ENCODE measurements around the gene ZNF334.

The ZNF334 gene

DNA sequence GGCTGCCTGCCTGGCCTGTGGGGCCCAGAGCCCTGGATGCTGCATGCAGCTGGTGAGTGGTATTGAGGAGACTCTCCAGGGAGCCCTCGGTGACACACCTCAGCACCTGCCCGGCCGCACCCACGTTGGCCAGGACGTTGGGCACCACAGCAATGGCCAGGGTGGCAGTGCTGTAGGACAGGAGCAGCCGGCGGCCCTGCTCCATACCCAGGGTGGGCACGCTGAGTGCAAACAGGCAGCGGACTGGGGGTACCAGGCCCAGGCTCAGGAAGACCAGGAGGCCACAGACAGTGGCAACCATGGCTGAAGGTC lies 32.4 kb upstream of the ZNF334 start:
- no peak for DNase-seq (ENCODE audit: low spot score)

- no peak for DNase-seq (ENCODE audit: low spot score)
Observed at GRCh38 chr20:46545077-46545826, 31.9 kb upstream of the ZNF334 start.

DNA sequence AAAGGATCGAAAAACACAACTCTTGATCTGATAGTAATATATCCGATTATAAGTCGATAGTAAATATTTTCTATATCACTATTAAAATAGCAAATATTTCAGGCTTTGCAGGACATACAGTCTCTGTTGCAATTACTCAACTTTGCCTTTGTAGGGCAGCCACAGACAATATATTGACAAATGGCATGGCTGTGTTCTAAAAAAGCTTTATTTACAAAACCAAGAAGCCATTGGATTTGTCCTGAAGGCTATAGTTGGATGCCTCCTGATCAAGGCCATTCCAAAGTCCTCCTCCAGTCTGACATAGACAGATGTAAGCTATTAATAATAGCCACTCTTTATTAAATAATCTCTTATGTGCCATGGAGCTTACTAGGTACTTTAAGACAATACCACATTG lies 31.2 kb upstream of the ZNF334 start:
- DNase-seq (ENCODE audit: low spot score), result no peak

GRCh38 chr20:46543959-46544358 lies 30.6 kb upstream of the ZNF334 start:
- no peak for DNase-seq (ENCODE audit: low spot score)

DNA sequence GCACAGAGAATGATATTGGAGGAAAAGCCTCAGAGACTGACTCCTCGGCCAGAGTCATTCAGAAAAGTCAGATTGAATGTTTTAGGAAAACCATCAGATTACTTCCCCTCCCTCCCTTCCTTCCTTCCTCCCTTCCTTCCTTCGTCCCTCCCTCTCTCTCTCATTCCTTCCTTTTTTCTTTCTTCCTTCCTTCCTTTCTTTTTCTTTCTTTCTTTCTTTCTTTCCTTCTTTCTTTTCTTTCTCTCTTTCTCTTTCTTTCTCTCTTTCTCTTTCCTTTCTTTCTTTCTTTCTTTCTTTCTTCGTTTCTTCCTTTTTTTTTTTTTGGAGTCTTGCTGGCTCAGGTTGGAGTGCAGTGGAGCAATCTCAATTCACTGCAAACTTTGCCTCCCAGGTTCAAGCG lies 29.7 kb upstream of the ZNF334 start:
- DNase-seq (ENCODE audit: low spot score), result no peak

DNA sequence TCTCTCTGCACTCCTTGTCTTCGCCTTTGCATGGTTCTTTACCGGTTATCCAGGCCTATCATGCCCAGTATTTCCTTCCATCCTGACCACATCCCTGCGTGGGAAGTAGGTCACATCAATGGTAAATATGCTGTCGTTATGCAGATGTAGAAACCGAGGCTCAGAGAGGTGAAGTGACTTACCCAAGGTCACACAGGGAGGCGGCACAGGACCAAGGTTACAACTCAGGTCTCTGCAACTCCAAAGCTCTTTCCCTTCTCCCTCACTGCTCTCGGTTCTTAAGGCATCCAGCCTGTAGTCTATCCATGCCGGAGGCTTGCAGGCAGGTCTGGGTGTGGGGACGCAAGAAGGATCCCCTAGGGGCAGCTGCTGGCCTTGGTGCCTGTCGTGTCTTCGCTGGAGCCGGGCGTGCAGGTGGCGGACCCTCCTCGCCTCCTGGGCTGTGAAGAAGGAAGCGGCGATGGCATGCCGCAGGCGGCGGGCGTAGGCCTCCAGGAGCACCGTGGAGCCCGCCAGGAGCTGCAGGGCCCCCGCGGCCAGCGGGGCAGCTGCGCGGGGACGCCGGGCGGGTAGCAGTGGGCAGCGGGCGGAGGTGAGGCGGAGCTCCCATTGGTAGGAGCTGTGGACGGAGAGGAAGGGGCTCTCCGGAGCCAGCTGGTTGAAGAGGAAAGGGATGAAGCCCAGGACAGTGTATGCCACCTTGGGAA lies 28.0 kb upstream of the ZNF334 start:
- DNase-seq (ENCODE audit: low spot score), result no peak

DNA sequence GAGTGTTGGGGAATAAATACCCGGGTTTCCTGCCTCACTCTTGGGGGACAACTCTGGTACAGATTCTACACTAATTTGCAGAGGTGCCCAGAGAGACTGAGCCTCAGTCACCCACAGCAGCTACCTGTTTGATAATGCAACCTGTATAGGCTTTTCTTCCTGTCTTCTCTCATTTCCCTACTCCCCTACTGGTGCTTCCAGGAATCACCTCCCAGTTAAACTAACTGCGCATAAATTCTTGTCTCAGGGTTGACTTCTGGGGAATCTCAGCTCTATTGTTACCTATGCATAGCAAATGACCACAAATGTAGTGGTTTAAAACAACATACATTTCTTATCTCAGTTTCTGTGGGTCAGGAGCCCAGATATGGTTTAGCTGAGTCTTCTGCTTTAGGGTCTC lies 25.8 kb upstream of the ZNF334 start:
- DNase-seq (ENCODE audit: low spot score), result no peak

DNA sequence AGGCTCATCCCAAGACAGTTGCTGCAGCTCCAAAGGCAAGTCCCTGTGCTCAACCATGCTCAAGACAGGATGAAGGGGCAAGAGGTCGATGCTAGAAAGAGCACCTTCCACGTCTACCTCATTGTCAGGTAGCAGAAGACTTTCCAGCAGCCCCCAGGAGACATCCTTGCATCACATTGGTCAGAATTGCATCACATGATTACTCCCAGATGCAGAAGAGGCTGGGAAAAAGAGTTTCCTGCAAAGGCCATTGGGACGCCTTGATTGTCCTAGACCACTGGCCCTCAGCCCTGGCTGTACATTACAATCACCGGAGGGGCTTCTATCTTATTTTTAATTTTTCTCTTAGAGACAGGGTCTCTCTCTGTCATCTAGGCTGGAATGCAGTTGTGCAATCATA lies 17.3 kb upstream of the ZNF334 start:
- DNase-seq (ENCODE audit: low spot score), result no peak

- no peak for DNase-seq (ENCODE audit: low spot score)
Observed at GRCh38 chr20:46523696-46524328, 10.5 kb upstream of the ZNF334 start.

DNA sequence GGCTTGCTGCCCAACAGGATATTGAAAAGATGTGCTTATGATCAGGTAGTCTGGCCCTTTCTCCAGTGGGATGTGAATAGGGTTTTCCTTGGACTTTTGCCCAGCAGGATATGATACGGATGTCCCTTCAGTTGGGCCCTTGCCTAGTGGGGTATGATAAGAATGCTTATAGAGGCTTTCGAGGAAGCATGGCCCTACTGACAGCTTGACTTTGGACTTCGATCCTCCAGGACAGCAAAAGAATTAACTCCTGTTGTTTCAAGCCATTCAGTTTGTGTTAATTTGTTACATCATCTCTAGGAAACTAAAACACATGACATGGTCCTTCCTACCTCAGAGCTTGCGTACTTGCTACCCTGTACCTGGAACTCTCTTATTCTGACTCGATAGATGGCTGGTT lies 9.7 kb upstream of the ZNF334 start:
- DNase-seq (ENCODE audit: low spot score), result no peak

GRCh38 chr20:46520976-46521579 lies 7.7 kb upstream of the ZNF334 start:
- peak; percentile 18 for DNase-seq (ENCODE audit: low spot score)

DNA sequence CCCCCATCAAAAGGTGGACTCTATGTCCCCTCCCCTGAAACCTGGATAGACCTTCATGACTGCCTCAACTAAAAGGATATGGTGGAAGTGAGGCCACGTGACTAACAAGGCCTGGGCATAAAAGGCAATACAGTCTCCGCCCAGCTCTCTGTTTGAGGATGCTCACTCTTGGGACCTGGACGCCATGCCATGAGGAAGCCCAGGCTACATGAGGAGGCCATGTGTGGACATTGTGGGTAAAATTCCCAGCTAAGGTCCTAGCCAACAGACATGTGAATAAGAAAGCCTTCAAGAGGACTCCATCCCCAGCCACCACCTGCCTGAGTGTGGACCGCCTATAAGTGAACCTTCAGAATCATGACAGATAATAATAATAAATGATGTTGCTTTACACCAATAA lies 7.2 kb upstream of the ZNF334 start:
- no peak for DNase-seq (ENCODE audit: low spot score)

- DNase-seq (ENCODE audit: low spot score), result no peak
Observed at GRCh38 chr20:46519471-46520068, 6.2 kb upstream of the ZNF334 start.

DNA sequence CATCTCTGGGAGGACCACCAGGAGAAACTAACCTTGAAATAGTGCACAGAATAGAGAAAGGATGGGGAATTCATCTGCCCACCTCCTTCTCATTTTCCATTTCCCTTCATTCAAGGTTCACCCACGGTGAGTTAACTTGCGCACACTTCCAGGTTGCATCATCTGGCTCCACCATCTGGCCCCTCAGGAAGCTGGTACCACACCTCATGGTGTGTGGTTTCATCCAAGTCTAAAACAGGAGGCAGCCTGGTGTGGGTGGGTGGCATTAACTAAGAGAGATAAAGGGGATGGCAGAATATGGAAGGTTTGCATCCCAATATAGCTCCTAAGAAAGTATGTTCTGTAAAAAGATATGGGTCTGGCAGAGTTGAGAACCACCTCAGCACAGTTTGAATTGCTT lies 3.8 kb downstream of the ZNF334 start:
- DNase-seq (ENCODE audit: low spot score), result no peak

GRCh38 chr20:46507760-46508407 lies 5.5 kb downstream of the ZNF334 start:
- no peak for DNase-seq (ENCODE audit: low spot score)

GRCh38 chr20:46505506-46505905 lies 7.9 kb downstream of the ZNF334 start:
- no peak for DNase-seq (ENCODE audit: low spot score)

GRCh38 chr20:46501961-46502360 lies 11.4 kb downstream of the ZNF334 start:
- no peak for DNase-seq (ENCODE audit: low spot score)

- no peak for DNase-seq (ENCODE audit: low spot score)
Observed at GRCh38 chr20:46501337-46501942, 11.9 kb downstream of the ZNF334 start.

- no peak for DNase-seq (ENCODE audit: low spot score)
Observed at GRCh38 chr20:46494077-46494476, 19.3 kb downstream of the ZNF334 start.

GRCh38 chr20:46491354-46491753 lies 22.0 kb downstream of the ZNF334 start:
- DNase-seq (ENCODE audit: low spot score), result no peak

- no peak for DNase-seq (ENCODE audit: low spot score)
Observed at GRCh38 chr20:46488451-46488850, 24.9 kb downstream of the ZNF334 start.

DNA sequence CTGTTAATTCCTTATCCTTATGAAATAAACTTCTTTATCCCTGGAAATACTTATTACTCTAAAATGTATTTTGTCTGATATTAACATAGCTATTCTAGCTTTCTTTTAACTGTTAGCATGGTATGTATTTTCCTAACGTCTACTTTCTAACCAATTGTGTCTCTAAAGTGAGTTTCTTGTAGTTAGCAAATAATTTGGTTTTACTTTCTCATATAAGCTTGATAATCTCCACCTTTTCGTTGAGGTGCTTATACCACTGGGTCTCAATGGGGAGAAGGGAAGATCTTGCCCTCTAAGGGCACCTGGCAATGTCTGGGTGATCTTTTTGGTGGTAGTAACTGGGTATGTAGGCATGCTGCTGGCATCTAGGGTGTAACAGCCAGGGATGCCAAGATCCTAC lies 25.7 kb downstream of the ZNF334 start:
- no peak for DNase-seq (ENCODE audit: low spot score)
